CD4-positive, alpha-beta T cell treated with Interleukin-15 for 4 hours (primary cell): Measurements from ENCODE around the gene ZFX.

Source experiments
- DNase-seq: peaks from one replicate; pipeline ENCODE4 v3.0.0-alpha.2; 2020; ENCODE audit warnings: low spot score

The ZFX gene

GRCh38 chrX:24202465-24203031 is 53.0 kb downstream of the ZFX start:
- DNase-seq: no peak

- no peak for DNase-seq
These were observed 53.7 kb downstream of the ZFX start for GRCh38 chrX:24203072-24203808.

GRCh38 chrX:24204331-24204730 is 54.8 kb downstream of the ZFX start:
- no peak for DNase-seq

GRCh38 chrX:24204958-24205357 is 55.4 kb downstream of the ZFX start:
- DNase-seq: no peak

- no peak for DNase-seq
These were observed 58.3 kb downstream of the ZFX start for GRCh38 chrX:24207826-24208225.

- no peak for DNase-seq
These were observed 59.1 kb downstream of the ZFX start for GRCh38 chrX:24208496-24209240.

GRCh38 chrX:24210190-24210589 is 60.7 kb downstream of the ZFX start:
- DNase-seq: no peak

- no peak for DNase-seq
These were observed 65.0 kb downstream of the ZFX start for GRCh38 chrX:24214568-24214967.

- no peak for DNase-seq
These were observed 65.7 kb downstream of the ZFX start for GRCh38 chrX:24215272-24215671.

- DNase-seq: no peak
These were observed 66.5 kb downstream of the ZFX start for GRCh38 chrX:24216037-24216436.

- no peak for DNase-seq
These were observed 67.3 kb downstream of the ZFX start for GRCh38 chrX:24216827-24217226.

- DNase-seq: no peak
These were observed 69.8 kb downstream of the ZFX start for GRCh38 chrX:24219320-24219719.

GRCh38 chrX:24221872-24222271 is 72.3 kb downstream of the ZFX start:
- no peak for DNase-seq

GRCh38 chrX:24225265-24225664 is 75.7 kb downstream of the ZFX start:
- DNase-seq: no peak

- DNase-seq: no peak
These were observed 76.6 kb downstream of the ZFX start for GRCh38 chrX:24226176-24226575.

GRCh38 chrX:24228596-24228995 is 79.1 kb downstream of the ZFX start:
- no peak for DNase-seq

- DNase-seq: no peak
These were observed 79.9 kb downstream of the ZFX start for GRCh38 chrX:24229400-24229879.

- no peak for DNase-seq
These were observed 80.4 kb downstream of the ZFX start for GRCh38 chrX:24229976-24230375.

- no peak for DNase-seq
These were observed 81.6 kb downstream of the ZFX start for GRCh38 chrX:24231131-24231540.

- DNase-seq: no peak
These were observed 82.2 kb downstream of the ZFX start for GRCh38 chrX:24231641-24232179.

GRCh38 chrX:24232796-24233195 is 83.3 kb downstream of the ZFX start:
- no peak for DNase-seq

- DNase-seq: no peak
These were observed 85.7 kb downstream of the ZFX start for GRCh38 chrX:24235084-24235710.
